A673 (cell line): ENCODE measurements around the gene SSUH2.
A peak's percentile ranks its signal among the peaks of the same experiment; 100 is the strongest.

Source experiments
- CTCF ChIP-seq: fragments of 300-800, 200-600 bp; sonication (generic); conservative IDR thresholded peaks from 2 replicates; pipeline ENCODE4 v1.5.1; 2017; ENCODE audit warnings: low read depth, mild to moderate bottlenecking, antibody characterized with exemption, low read length, moderate library complexity, mixed read lengths
- EZH2 ChIP-seq: fragments of 200-600 bp; sonication (generic); IDR thresholded peaks from 2 replicates; pipeline ENCODE4 v1.6.1; 2017; ENCODE audit warnings: borderline replicate concordance, low read depth, mild to moderate bottlenecking, mixed read lengths, antibody characterized with exemption, low read length; ENCODE audit not compliant: poor library complexity, severe bottlenecking

GRCh38 chr3:8622873-8623691 is 21.5 kb downstream of the SSUH2 start:
- TF ChIP-seq CTCF: peak; percentile 96
- TF ChIP-seq EZH2: no peak
